HEK293T (cell line): Measurements from ENCODE around the gene TGFBR3.
"Not testable (repeated sequence)": the region's sequence is repeated elsewhere in the genome, so short reads cannot be mapped to it uniquely, and the experiment has no call there.

Experiments
- CTCF ChIA-PET: fragments of 350-600 bp; formaldehyde crosslinking; extraction: SDS; loops from one replicate; lab custom pipeline; 2021; ENCODE audit warnings: antibody characterized with exemption, inconsistent platforms; lab: Yijun Ruan, JAX
- POLR2A ChIA-PET: fragments of 350-600 bp; formaldehyde crosslinking; extraction: SDS; loops from one replicate; lab custom pipeline; 2020; ENCODE audit warnings: antibody characterized with exemption, inconsistent platforms; lab: Yijun Ruan, JAX
- DNase-seq: peaks from one replicate; pipeline ENCODE4 v3.0.0; 2012; ENCODE audit warnings: mixed read lengths; ENCODE audit errors: extremely low spot score
- ARNT ChIP-seq: fragments of 450-650 bp; IDR thresholded peaks from 2 replicates; pipeline ENCODE4 v1.6.1; 2017; ENCODE audit warnings: mild to moderate bottlenecking
- BHLHE40 ChIP-seq: fragments of 450-650 bp; IDR thresholded peaks from 2 replicates; pipeline ENCODE4 v1.6.1; 2016; ENCODE audit warnings: mild to moderate bottlenecking, moderate library complexity, borderline replicate concordance
- CTBP1 ChIP-seq: fragments of 450-650 bp; IDR thresholded peaks from 2 replicates; pipeline ENCODE4 v1.6.1; 2016; ENCODE audit warnings: borderline replicate concordance
- ELF4 ChIP-seq: fragments of 450-650 bp; IDR thresholded peaks from 2 replicates; pipeline ENCODE4 v1.6.1; 2017; ENCODE audit warnings: antibody characterized with exemption
- FOXA1 ChIP-seq: fragments of 450-650 bp; IDR thresholded peaks from 2 replicates; pipeline ENCODE4 v1.6.1; 2016; ENCODE audit warnings: mild to moderate bottlenecking
- FOXK2 ChIP-seq: fragments of 450-650 bp; IDR thresholded peaks from 2 replicates; pipeline ENCODE4 v1.6.1; 2016; ENCODE audit warnings: mild to moderate bottlenecking
- FOXM1 ChIP-seq: fragments of 450-650 bp; IDR thresholded peaks from 2 replicates; pipeline ENCODE4 v1.6.1; 2017; ENCODE audit warnings: mild to moderate bottlenecking, borderline replicate concordance
- HDGF ChIP-seq: fragments of 450-650 bp; IDR thresholded peaks from 2 replicates; pipeline ENCODE4 v1.6.1; 2017; ENCODE audit warnings: antibody characterized with exemption, borderline replicate concordance
- L3MBTL2 ChIP-seq: fragments of 450-650 bp; conservative IDR thresholded peaks from 2 replicates; pipeline ENCODE4 v1.6.1; 2016; ENCODE audit warnings: mild to moderate bottlenecking
- LEF1 ChIP-seq: fragments of 450-650 bp; IDR thresholded peaks from 2 replicates; pipeline ENCODE4 v1.6.1; 2017; ENCODE audit warnings: mild to moderate bottlenecking, borderline replicate concordance
- NFRKB ChIP-seq: fragments of 450-650 bp; IDR thresholded peaks from 2 replicates; pipeline ENCODE4 v1.6.1; 2016; ENCODE audit warnings: mild to moderate bottlenecking, moderate library complexity
- PKNOX1 ChIP-seq: fragments of 450-650 bp; IDR thresholded peaks from 2 replicates; pipeline ENCODE4 v1.6.1; 2016
- SP1 ChIP-seq: fragments of 450-650 bp; IDR thresholded peaks from 2 replicates; pipeline ENCODE4 v1.6.1; 2017
- SUZ12 ChIP-seq: fragments of 450-650 bp; IDR thresholded peaks from 2 replicates; pipeline ENCODE4 v1.6.1; 2016; ENCODE audit warnings: mild to moderate bottlenecking
- TARDBP ChIP-seq: fragments of 450-650 bp; IDR thresholded peaks from 2 replicates; pipeline ENCODE4 v1.6.1; 2016
- ZNF384 ChIP-seq: fragments of 450-650 bp; IDR thresholded peaks from 2 replicates; pipeline ENCODE4 v1.6.1; 2016

The TGFBR3 gene

GRCh38 chr1:91835087-91835521, 50.8 kb downstream of the TGFBR3 start:
- ChIA-PET CTCF (interaction anchor here (0.5 to 1.5 kb wide), 2 partner anchors 11 to 918 kb away, joined by 3 to 5 read pairs; no protein-coding TSS in a partner anchor), POLR2A (interaction anchor here (1.6 kb wide), 1 partner anchor 29 kb away, joined by 3 read pairs; no protein-coding TSS in a partner anchor)
- TF ChIP-seq NFRKB: no peak
- TF ChIP-seq LEF1: no peak
- no peak for TF ChIP-seq SP1
- TF ChIP-seq FOXK2: no peak
- TF ChIP-seq CTBP1: no peak
- no peak for TF ChIP-seq ARNT
- no peak for TF ChIP-seq FOXA1
- TF ChIP-seq ELF4: no peak
- TF ChIP-seq FOXM1: no peak
- TF ChIP-seq PKNOX1: no peak
- no peak for TF ChIP-seq HDGF
- TF ChIP-seq TARDBP: no peak
- no peak for TF ChIP-seq BHLHE40
- no peak for TF ChIP-seq ZNF384
- TF ChIP-seq SUZ12: no peak
- TF ChIP-seq L3MBTL2: no peak
- no peak for DNase-seq

- POLR2A ChIA-PET: interaction anchor here (1.6 kb wide), 1 partner anchor 30 kb away, joined by 3 read pairs; no protein-coding TSS in a partner anchor
- CTCF ChIA-PET: interaction anchor here (0.5 kb wide), 1 partner anchor 110 kb away, joined by 3 read pairs; no protein-coding TSS in a partner anchor
Observed at GRCh38 chr1:91834549-91834948, 51.4 kb downstream of the TGFBR3 start.

GRCh38 chr1:91833946-91834345, 52.0 kb downstream of the TGFBR3 start:
- no peak for DNase-seq
- TF ChIP-seq PKNOX1: no peak
- no peak for TF ChIP-seq HDGF
- TF ChIP-seq ZNF384: no peak
- TF ChIP-seq ARNT: no peak
- TF ChIP-seq TARDBP: no peak
- TF ChIP-seq SUZ12: no peak
- TF ChIP-seq FOXK2: no peak
- no peak for TF ChIP-seq NFRKB
- no peak for TF ChIP-seq CTBP1
- TF ChIP-seq ELF4: no peak
- no peak for TF ChIP-seq LEF1
- no peak for TF ChIP-seq BHLHE40
- no peak for TF ChIP-seq FOXM1
- no peak for TF ChIP-seq SP1
- TF ChIP-seq FOXA1: no peak
- TF ChIP-seq L3MBTL2: no peak
- CTCF ChIA-PET: no interaction called here
- POLR2A ChIA-PET: interaction anchor here (1.6 kb wide), 1 partner anchor 30 kb away, joined by 3 read pairs; no protein-coding TSS in a partner anchor

More at GRCh38 chr1:91834549-91834948, 51.4 kb downstream of the TGFBR3 start:
- not testable (repeated sequence) for DNase-seq

DNA sequence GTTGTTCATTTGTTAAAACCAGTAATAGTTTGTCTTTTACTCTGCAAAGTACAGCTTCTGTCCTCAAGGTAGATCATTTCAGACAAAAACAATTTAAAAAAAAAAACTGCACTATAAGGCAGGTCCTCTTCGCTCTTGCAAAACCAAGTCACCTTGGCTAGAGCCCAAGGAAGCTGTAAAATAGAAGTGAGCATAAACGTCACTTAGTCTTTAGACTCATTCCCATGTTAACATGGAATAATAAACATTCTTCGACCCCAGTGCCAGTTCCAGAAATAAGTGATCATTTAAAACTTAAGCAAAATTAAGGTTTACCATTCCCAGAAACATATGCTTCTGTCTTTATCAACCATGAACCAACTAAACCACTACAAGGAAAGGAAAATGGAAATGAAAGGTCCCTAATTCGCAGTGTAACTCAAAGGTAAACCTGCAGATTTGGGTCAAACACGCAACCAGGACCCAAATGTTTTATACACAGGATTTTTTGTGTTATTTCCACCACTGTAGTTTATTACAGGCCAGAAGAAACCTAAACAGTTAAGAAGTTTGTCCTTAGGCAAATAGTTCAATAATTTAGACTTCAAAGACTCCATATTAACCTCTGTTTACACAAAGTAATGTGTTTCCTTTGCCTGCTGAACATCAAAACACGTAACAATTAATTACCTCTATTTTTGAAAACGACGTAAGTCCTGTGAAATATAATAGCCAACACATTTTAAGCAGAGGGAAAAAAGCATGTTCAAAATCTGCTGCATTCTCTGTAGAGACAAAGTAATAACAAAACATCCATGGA, 54.6 kb downstream of the TGFBR3 start:
- POLR2A ChIA-PET: interaction anchor here (1.1 kb wide), 1 partner anchor 12 kb away, joined by 4 read pairs; no protein-coding TSS in a partner anchor
- CTCF ChIA-PET: no interaction called here
- TF ChIP-seq PKNOX1: no peak
- no peak for TF ChIP-seq SP1
- no peak for TF ChIP-seq FOXA1
- TF ChIP-seq SUZ12: no peak
- TF ChIP-seq LEF1: no peak
- no peak for TF ChIP-seq FOXK2
- no peak for DNase-seq

DNA sequence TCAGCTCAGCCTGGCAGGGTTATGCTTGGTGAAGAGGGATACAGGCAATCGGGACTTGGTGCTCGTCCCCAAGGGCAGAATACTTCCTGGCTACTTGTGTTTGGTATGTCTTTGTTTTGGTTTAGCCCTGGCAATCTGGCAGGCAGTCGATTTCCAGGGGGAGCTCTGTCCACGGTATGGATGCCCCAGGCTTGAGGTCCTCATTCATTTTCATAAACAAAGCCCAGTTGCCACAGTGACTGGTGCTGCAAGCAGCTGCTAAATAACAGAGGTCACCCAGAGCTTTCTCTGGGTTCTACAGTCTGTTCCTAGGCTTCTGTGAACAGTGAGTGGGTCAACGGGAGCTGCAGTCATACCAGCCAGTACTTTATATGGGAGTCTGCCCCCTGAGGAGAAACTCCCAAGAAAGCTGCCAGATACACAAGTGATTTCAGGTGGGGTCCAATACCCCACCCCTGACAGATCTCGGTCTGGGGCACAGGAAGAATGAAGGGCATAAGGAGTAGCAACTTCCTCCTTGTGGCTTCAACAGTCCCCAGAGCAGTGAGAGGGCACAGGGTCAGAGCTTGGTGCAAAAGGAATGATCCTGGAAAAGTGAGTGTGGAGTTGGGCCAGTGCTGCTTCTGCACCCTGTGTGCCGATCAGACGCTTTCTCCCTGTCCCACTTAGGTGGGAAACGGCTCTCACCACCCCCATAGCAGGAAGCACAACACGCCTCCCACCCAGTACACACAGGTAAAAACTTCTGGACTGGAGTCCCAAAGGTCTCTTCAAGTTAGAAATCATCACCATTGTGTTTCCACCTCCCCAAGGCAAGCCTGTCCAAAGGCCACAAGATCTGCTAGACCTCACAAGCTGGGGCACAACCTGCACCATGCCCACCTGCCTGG, 55.5 kb downstream of the TGFBR3 start:
- ChIA-PET CTCF (interaction anchor here (1.2 kb wide), 1 partner anchor 306 kb away, joined by 3 read pairs; no protein-coding TSS in a partner anchor), POLR2A (interaction anchor here (1.1 kb wide), 1 partner anchor 11 kb away, joined by 4 read pairs; no protein-coding TSS in a partner anchor)
- no peak for TF ChIP-seq SUZ12
- TF ChIP-seq SP1: no peak
- TF ChIP-seq NFRKB: no peak
- no peak for TF ChIP-seq HDGF
- no peak for TF ChIP-seq FOXM1
- TF ChIP-seq ARNT: no peak
- TF ChIP-seq PKNOX1: no peak
- TF ChIP-seq FOXK2: no peak
- TF ChIP-seq FOXA1: no peak
- no peak for DNase-seq
